NT2/D1 (cell line): ENCODE results near the gene TMIGD2.

Experiments used
- DNase-seq: peaks from one replicate; pipeline ENCODE4 v3.0.0-alpha.2; 2011; ENCODE audit warnings: low read depth, low spot score
- H3K27me3 ChIP-seq: 2 replicates; pipeline ENCODE4 v1.6.0; 2011; ENCODE audit warnings: mild to moderate bottlenecking; ENCODE audit not compliant: insufficient read length, insufficient read depth
- H3K36me3 ChIP-seq: 2 replicates; pipeline ENCODE4 v1.6.1; 2011; ENCODE audit warnings: mild to moderate bottlenecking, low read length, mixed read lengths; ENCODE audit not compliant: insufficient read depth, insufficient read length
- H3K4me1 ChIP-seq: 2 replicates; pipeline ENCODE4 v1.5.1; 2011; ENCODE audit not compliant: insufficient read depth, insufficient read length
- H3K4me3 ChIP-seq: 2 replicates; pipeline ENCODE4 v1.5.1; 2011; ENCODE audit warnings: low read depth; ENCODE audit not compliant: insufficient read length
- H3K9ac ChIP-seq: 2 replicates; pipeline ENCODE4 v1.6.0; 2011; ENCODE audit warnings: low read depth; ENCODE audit not compliant: insufficient read length
- H3K9me3 ChIP-seq: 2 replicates; pipeline ENCODE4 v1.5.1; 2011; ENCODE audit warnings: mild to moderate bottlenecking, low read length; ENCODE audit not compliant: insufficient read depth
- SUZ12 ChIP-seq: IDR thresholded peaks from 2 replicates; pipeline ENCODE4 v1.6.1; 2011; ENCODE audit not compliant: insufficient read length, insufficient read depth; ENCODE audit errors: extremely low read depth
- YY1 ChIP-seq: IDR thresholded peaks from 2 replicates; pipeline ENCODE4 v1.6.1; 2011; ENCODE audit not compliant: insufficient read length, insufficient read depth
- ZNF274 ChIP-seq: IDR thresholded peaks from 2 replicates; pipeline ENCODE4 v1.6.1; 2011; ENCODE audit warnings: mild to moderate bottlenecking, low read depth, low read length

The TMIGD2 gene

GRCh38 chr19:4343370-4344307, 41.5 kb upstream of the TMIGD2 start, which contains the start of gene MPND:
Gene MPND, plus strand, starts transcription at chr19:4343562. Its CDS starts 32 bp downstream, at chr19:4343594.
- Histone ChIP-seq H3K4me3 (peak within 1 kb of the TSS; percentile 63), H3K36me3 (peaks cover 11% of the 10 kb centered on the region), H3K9ac (peak within 1 kb of the TSS; percentile 94), H3K9me3 (no peaks in the 10 kb centered on the region), H3K4me1 (peaks cover 9% of the 10 kb centered on the region), H3K27me3 (peaks cover 31% of the 10 kb centered on the region)
- TF ChIP-seq YY1 (no peak), SUZ12 (no peak), ZNF274 (no peak)
- DNase-seq: peak; percentile 71

DNA sequence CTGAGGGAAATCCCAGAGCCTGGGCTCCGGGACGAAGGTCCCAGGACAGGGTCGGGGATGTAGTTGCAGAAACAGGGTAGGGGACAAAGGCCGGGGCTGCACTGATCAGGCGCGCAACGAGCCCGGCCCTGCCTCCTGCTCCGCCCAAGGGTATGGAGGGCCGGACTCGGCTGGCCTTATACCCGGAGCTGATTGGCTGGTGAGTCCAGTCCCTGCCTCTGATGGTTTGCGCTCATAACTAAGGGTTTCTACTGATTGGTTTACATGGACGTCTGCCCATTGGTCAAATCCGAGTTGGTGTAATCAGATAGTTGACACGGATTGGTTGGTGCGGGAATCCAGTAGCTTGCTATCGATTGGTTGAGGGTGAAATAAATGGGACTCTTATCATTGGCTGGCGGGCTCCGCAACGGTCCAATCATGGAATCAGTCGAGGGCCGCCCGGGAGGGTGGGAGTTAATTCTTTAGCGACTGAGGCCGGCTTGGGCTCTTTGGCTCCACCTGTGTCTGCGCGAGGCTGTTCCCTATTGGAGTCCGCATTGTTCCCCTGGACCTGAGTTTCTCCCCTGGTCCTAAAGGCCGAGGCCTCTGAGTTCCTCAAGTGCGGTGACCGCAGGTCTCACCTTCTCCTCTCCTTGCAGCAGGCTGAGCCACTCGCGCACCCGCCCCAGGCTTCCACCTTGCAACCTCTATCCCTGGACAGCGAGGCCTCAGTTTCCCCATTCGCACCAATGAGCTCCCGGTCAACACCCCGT, 40.6 kb upstream of the TMIGD2 start:
- Histone ChIP-seq H3K9ac (peak overlapping the region; percentile 94), H3K9me3 (no peaks in the 10 kb centered on the region), H3K4me1 (peaks cover 14% of the 10 kb centered on the region), H3K4me3 (peak overlapping the region; percentile 63), H3K36me3 (peaks cover 11% of the 10 kb centered on the region), H3K27me3 (peaks cover 40% of the 10 kb centered on the region)
- DNase-seq: peak; percentile 99
- TF ChIP-seq ZNF274 (no peak), SUZ12 (no peak), YY1 (no peak)

GRCh38 chr19:4342314-4342614, 40.1 kb upstream of the TMIGD2 start:
- peaks cover 14% of the 10 kb centered on the region for H3K4me1 ChIP-seq
- DNase-seq: no peak
- TF ChIP-seq SUZ12: no peak
- no peak for TF ChIP-seq YY1
- no peak for TF ChIP-seq ZNF274
- H3K9ac ChIP-seq: peak overlapping the region; percentile 94
- no peaks in the 10 kb centered on the region for H3K9me3 ChIP-seq
- peak overlapping the region; percentile 63 for H3K4me3 ChIP-seq
- peaks cover 42% of the 10 kb centered on the region for H3K27me3 ChIP-seq
- H3K36me3 ChIP-seq: peaks cover 11% of the 10 kb centered on the region

DNA sequence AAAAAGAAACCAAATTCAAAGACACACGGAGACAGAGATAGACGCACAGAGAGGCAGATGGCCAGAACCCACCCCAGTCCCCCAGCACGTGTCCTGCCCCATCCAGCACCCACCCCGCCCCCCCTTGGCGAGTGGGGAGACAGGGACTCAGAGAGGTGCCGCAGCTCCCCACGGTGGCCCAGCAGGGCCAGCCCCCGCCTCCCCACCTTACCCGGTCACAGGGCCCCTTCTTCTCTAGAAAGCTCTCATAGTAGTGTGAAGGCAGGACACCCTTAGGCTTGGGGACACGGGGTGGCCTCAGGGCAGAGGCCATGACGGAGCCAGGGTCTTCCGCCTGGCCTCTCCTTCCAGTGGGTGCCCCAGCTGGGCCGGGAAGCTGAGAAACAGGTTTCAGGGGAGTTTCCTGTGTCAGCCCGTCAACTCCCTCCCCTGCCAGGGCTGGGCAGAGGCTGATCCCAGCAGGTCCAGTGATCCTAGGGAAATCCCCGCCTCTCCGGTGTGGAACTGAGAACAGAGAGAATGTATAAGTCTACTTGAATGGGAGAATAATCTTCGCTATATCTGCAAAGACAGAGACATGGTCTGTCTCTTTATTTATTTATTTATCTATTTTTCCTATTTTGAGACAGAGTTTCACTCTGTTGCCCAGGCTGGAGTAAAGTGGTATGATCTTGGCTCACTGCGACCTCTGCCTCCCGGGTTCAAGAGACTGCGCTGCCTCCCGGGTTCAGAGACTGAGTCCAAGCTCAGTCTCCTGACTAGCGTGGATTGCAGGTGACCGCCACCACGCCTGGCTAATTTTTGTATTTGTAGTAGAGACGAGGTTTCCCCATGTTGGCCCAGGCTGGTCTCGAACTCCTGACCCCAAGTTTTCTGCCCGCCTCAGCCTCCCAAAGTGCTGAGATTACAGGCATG, 36.5 kb upstream of the TMIGD2 start, which contains the start of gene STAP2:
STAP2 (minus strand) TSS at position 387 of the 915 bp plus-strand sequence; CDS start at position 313, 74 bp downstream.
- no peak for DNase-seq
- H3K27me3 ChIP-seq: peaks cover 48% of the 10 kb centered on the region
- TF ChIP-seq YY1 (no peak), SUZ12 (no peak), ZNF274 (no peak)
- peaks cover 7% of the 10 kb centered on the region for H3K4me1 ChIP-seq
- H3K4me3 ChIP-seq: peak within 1 kb of the TSS; percentile 34
- peak within 1 kb of the TSS; percentile 77 for H3K9ac ChIP-seq
- H3K9me3 ChIP-seq: no peaks in the 10 kb centered on the region
- H3K36me3 ChIP-seq: peaks cover 4% of the 10 kb centered on the region

GRCh38 chr19:4337906-4338440, 35.8 kb upstream of the TMIGD2 start:
- TF ChIP-seq SUZ12 (no peak), YY1 (no peak), ZNF274 (no peak)
- Histone ChIP-seq H3K27me3 (peaks cover 49% of the 10 kb centered on the region), H3K4me1 (peaks cover 7% of the 10 kb centered on the region), H3K9ac (peak overlapping the region; percentile 77), H3K36me3 (peaks cover 4% of the 10 kb centered on the region), H3K4me3 (peak overlapping the region; percentile 34), H3K9me3 (no peaks in the 10 kb centered on the region)
- no peak for DNase-seq

- DNase-seq: no peak
- H3K4me1 ChIP-seq: peaks cover 7% of the 10 kb centered on the region
- no peak overlapping the region for H3K4me3 ChIP-seq
- no peaks in the 10 kb centered on the region for H3K9me3 ChIP-seq
- TF ChIP-seq YY1 (no peak), SUZ12 (no peak), ZNF274 (no peak)
- H3K9ac ChIP-seq: no peak overlapping the region
- H3K36me3 ChIP-seq: peaks cover 4% of the 10 kb centered on the region
- H3K27me3 ChIP-seq: peaks cover 35% of the 10 kb centered on the region
These were observed 32.9 kb upstream of the TMIGD2 start for GRCh38 chr19:4334929-4335570.
